GM12801 (cell line): Measurements from ENCODE around the gene BCAT1.

ENCODE experiments used
- TF ChIP-seq, protein P1 (sequence below): IDR thresholded peaks from one replicate; pipeline ENCODE4 v1.5.1; 2011; ENCODE audit warnings: control low read depth; ENCODE audit not compliant: insufficient read length; ENCODE audit errors: extremely low read depth

Gene BCAT1

DNA sequence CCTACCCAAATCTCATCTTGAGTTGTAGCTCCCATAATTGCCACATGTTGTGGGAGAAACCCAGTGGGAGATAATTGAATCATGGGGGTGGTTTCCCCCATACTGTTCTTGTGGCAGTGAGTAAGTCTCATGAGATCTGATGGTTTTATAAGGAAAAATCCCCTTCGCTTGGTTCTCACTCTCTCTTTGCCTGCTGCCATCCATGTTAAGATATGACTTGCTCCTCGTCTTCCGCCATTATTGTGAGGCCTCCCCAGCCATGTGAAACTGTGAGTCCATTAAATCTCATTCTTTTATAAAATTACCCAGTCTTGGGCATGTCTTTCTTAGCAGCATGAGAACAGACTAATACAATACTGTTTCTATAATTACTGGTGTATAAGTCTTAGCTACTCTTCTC, 6.5 kb upstream of the BCAT1 start:
- TF ChIP-seq, protein P1, sequence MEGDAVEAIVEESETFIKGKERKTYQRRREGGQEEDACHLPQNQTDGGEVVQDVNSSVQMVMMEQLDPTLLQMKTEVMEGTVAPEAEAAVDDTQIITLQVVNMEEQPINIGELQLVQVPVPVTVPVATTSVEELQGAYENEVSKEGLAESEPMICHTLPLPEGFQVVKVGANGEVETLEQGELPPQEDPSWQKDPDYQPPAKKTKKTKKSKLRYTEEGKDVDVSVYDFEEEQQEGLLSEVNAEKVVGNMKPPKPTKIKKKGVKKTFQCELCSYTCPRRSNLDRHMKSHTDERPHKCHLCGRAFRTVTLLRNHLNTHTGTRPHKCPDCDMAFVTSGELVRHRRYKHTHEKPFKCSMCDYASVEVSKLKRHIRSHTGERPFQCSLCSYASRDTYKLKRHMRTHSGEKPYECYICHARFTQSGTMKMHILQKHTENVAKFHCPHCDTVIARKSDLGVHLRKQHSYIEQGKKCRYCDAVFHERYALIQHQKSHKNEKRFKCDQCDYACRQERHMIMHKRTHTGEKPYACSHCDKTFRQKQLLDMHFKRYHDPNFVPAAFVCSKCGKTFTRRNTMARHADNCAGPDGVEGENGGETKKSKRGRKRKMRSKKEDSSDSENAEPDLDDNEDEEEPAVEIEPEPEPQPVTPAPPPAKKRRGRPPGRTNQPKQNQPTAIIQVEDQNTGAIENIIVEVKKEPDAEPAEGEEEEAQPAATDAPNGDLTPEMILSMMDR = no peak

DNA sequence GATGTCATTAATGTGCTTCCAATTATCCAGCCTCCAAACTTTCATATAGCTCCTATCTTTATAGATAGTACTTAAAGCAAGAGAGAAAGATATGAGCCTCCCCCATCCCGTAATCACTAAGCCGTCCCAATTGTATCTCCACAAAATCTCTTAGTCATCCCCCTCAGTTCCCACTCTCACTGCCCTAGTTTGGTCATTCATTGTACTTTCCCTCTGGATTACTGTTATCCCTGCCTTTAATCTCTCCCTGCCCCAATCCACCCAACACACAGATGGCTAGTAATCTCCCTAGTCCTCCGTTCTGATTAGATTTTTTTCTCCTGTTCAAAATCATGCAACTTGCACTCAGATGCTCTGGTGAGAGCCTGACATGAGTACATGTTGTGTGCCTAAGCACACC, 5.4 kb upstream of the BCAT1 start:
- TF ChIP-seq, protein P1 = no peak

DNA sequence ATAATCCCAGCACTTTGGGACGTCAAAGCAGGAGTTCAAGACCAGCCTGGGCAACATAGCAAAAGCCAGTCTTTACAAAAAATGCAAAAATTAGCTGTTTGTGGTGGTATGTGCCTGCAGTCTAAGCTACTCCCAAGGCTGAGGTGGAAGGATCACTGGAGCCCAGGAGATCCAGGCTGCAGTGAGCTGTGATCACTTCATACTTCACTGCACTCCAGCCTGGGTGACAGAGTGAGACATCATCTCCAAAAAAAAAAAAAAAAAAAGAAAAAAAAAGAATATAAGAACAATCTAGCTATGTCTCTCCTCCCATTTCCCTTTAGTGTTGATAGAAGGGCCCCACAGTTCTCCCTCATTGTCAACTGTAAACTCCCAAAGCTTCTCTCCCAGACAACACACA, 3.5 kb upstream of the BCAT1 start:
- TF ChIP-seq, protein P1 = no peak

DNA sequence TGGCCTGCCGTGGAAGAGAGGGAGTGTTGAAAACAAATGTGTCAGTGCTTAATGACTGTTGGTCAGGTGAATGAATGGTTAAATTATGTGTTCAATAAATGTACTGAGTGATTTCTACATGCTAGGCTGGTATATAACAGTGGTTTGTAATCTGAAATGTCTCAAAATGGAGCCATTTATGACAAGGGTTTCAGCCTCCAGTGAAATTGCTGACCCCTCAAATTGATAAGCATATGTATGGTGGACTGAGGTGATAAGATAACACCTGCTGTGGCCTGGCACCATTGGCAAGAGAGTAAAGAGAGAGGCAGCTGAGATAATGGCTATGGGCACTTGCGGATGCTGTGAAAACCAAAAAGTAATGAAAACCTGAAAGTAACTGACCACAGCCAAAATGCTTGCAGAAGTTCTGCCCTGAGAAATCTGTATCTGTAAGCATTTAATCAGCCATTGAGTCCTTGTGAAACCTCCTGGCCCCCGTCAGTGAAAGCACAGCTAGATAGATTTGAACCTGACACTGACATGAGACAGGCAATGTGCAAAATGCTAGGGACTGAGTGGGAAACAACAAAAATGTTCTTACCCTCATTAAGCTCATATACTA, 1.4 kb upstream of the BCAT1 start:
- TF ChIP-seq, protein P1 = no peak

DNA sequence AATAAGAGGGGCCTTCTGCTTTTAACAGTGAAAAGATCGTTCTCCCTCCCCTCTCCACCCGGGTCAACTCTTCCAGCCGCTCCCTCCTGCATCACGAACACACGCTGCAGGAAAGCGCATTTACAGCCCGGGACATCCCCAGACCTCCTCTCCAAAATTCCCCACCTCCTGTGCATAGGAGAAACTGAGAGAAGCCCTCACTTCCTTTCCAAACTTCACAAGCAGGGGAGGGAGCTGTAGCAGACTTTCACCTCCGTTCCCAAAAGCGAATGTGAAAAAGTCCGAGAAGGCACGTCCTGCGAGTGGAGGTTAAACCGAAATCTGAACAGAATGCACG, 513 bp downstream of the BCAT1 start:
- TF ChIP-seq, protein P1 = no peak

DNA sequence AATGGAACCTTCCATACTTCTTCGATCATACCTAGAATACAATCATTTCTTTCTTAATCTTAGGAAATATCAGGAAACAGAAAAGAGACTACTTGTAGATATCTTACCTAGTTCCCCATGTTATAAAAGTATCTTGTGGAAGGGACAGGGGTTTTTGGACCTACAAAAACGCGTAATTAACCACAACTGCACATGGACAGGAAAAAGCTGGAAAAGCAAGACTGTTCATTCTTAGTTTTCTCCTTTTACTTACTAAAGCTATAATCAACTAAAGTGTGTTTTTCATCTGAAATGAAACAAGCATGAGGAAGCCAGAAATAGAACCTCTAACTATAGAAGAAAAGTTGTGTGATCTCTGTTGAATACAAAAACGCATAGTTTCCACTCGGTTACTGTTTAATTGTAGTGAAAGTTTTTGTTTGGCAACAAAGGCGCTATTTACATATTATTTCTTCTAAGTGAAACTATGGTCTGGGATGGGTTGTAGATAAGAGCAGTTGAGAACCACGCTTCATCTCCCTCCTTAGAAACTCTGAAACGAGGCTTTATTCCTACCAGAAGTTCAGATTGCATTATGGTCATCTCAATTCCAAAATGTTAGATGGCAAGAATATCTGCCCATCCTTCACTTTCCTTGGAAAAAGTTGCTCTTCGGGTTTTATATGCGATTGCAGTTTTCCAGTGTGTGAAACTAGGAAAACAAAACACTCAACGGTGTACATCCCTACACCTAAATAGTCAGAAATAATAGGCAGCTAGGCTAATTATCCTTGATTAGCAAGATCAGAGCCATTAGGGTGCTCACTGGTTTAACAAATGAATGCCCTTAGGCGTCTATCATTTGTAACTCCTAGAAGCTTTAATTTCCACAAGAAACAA, 1.1 kb downstream of the BCAT1 start:
- TF ChIP-seq, protein P1 = no peak

DNA sequence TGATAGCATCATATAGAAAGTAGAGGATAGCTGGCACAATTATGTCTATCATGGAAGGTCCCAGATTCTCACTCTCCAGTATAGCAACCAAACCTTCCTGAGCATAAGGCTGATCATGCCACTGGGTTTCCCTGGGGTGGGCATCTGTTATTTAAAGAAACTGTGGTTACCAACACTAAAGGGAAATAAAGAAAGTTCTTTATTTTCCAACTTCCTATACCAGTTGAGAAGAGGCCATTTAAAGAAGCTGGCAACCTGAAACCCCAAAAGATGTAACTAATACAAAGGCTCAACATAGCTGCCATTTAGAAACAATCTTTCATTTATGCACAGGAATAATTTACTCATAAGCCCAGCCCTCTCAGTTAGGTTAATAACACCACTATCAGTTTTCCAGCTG, 3.1 kb downstream of the BCAT1 start:
- TF ChIP-seq, protein P1 = no peak
